Measurements from ENCODE around the gene CAMK1D. TPM values are rescaled to one million over a fixed set of nuclear protein-coding genes. Genes with fewer than 3 reads are reported as not detected.
A peak's percentile ranks its signal among the peaks of the same experiment; 100 is the strongest.

CAMK1D gene
- total and polyA plus RNA-seq, 9 donors = 1.9 to 7.4 (median 3.9) TPM

GRCh38 chr10:12531305-12532220 lies 182.2 kb downstream of the CAMK1D start:
- H3K36me3 ChIP-seq (ENCODE audit: control insufficient read depth, insufficient read depth, low read length) = no peaks in the 10 kb centered on the region
- H3K27ac ChIP-seq (ENCODE audit: low read length) = no peak overlapping the region
- no peaks in the 10 kb centered on the region for H3K27me3 ChIP-seq (ENCODE audit: control insufficient read depth, insufficient read depth, low read length)
- no peak overlapping the region for H3K4me3 ChIP-seq (ENCODE audit: low read length)
- H3K9me3 ChIP-seq (replicated peaks; ENCODE audit: control insufficient read depth, low read depth, low read length) = no peaks in the 10 kb centered on the region
- peak; percentile 40 for DNase-seq
- 59% methylated on average over 8 of the region's 12 CpGs for WGBS (ENCODE audit: insufficient coverage)
- peaks cover 4% of the 10 kb centered on the region for H3K4me1 ChIP-seq (ENCODE audit: control insufficient read depth, insufficient read depth, low read length)

GRCh38 chr10:12533151-12533550 lies 183.8 kb downstream of the CAMK1D start:
- H3K4me1 ChIP-seq (ENCODE audit: control insufficient read depth, insufficient read depth, low read length) = peaks cover 4% of the 10 kb centered on the region
- H3K27me3 ChIP-seq (ENCODE audit: control insufficient read depth, insufficient read depth, low read length) = no peaks in the 10 kb centered on the region
- H3K27ac ChIP-seq (ENCODE audit: low read length) = no peak overlapping the region
- H3K36me3 ChIP-seq (ENCODE audit: control insufficient read depth, insufficient read depth, low read length) = no peaks in the 10 kb centered on the region
- no peak for DNase-seq
- H3K4me3 ChIP-seq (ENCODE audit: low read length) = no peak overlapping the region
- H3K9me3 ChIP-seq (replicated peaks; ENCODE audit: control insufficient read depth, low read depth, low read length) = no peaks in the 10 kb centered on the region
- WGBS (ENCODE audit: insufficient coverage) = no CpG with 5 or more reads among the region's 4 CpGs

- H3K4me3 ChIP-seq (ENCODE audit: low read length) = no peak overlapping the region
- no peak for DNase-seq
- peaks cover 4% of the 10 kb centered on the region for H3K4me1 ChIP-seq (ENCODE audit: control insufficient read depth, insufficient read depth, low read length)
- 100% methylated on average over 1 of the region's 3 CpGs for WGBS (ENCODE audit: insufficient coverage)
- H3K36me3 ChIP-seq (ENCODE audit: control insufficient read depth, insufficient read depth, low read length) = no peaks in the 10 kb centered on the region
- no peaks in the 10 kb centered on the region for H3K9me3 ChIP-seq (replicated peaks; ENCODE audit: control insufficient read depth, low read depth, low read length)
- H3K27ac ChIP-seq (ENCODE audit: low read length) = no peak overlapping the region
- no peaks in the 10 kb centered on the region for H3K27me3 ChIP-seq (ENCODE audit: control insufficient read depth, insufficient read depth, low read length)
These were observed 184.4 kb downstream of the CAMK1D start for GRCh38 chr10:12533723-12534122.

- no peak for DNase-seq
- Histone ChIP-seq H3K9me3 (replicated peaks; ENCODE audit: control insufficient read depth, low read depth, low read length) (no peaks in the 10 kb centered on the region), H3K27me3 (ENCODE audit: control insufficient read depth, insufficient read depth, low read length) (no peaks in the 10 kb centered on the region), H3K27ac (ENCODE audit: low read length) (no peak overlapping the region), H3K4me1 (ENCODE audit: control insufficient read depth, insufficient read depth, low read length) (peaks cover 4% of the 10 kb centered on the region), H3K4me3 (ENCODE audit: low read length) (no peak overlapping the region), H3K36me3 (ENCODE audit: control insufficient read depth, insufficient read depth, low read length) (no peaks in the 10 kb centered on the region)
- 53% methylated on average over 6 of the region's 9 CpGs for WGBS (ENCODE audit: insufficient coverage)
These were observed 185.5 kb downstream of the CAMK1D start for GRCh38 chr10:12534824-12535223.

DNA sequence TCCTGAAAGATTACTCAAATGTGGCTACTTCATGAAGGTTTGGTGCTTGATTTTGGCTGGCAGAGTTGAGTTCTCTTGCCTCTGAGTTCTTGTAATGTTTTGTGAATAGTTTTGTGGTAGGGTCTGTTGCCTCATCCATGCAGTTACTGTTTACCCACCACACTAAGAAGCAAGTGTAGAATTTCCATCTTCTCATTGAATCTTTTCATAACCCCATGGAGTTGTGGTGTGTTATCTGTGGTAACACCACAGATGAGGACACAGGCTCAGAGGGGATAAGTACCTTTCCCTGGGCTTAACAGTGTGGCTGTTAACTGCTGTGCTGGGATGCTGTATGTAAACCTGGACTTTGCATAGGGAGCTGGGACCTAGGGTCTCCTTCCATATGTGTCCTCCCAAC lies 186.3 kb downstream of the CAMK1D start:
- no peaks in the 10 kb centered on the region for H3K9me3 ChIP-seq (replicated peaks; ENCODE audit: control insufficient read depth, low read depth, low read length)
- no peaks in the 10 kb centered on the region for H3K36me3 ChIP-seq (ENCODE audit: control insufficient read depth, insufficient read depth, low read length)
- no peaks in the 10 kb centered on the region for H3K27me3 ChIP-seq (ENCODE audit: control insufficient read depth, insufficient read depth, low read length)
- no peak overlapping the region for H3K4me3 ChIP-seq (ENCODE audit: low read length)
- H3K27ac ChIP-seq (ENCODE audit: low read length) = no peak overlapping the region
- H3K4me1 ChIP-seq (ENCODE audit: control insufficient read depth, insufficient read depth, low read length) = no peaks in the 10 kb centered on the region
- DNase-seq = no peak

DNA sequence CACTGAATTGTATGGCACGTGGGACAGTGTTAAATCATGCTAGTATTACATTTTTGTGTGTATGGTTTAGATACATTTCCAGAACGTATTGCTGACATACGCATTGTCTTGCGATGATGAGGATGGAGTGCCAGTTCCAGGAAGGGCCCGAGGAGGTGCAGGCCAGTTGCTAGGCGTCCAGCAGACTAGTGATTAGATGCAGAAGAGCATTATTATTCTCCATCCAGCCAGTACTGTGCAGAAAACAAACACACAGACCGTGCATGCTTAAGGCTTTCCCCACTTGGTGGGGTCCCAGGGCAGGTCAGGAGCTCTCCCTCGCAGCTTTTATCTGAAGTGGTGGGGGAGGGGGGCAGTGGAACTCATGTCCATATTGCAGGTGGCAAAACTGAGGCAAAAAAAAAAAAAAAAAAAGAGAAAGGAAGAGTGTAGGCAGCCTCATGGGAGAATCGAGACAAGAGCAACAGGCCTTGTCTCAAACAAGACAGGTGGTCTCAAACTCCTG lies 189.2 kb downstream of the CAMK1D start:
- WGBS (ENCODE audit: insufficient coverage) = 65% methylated on average over 4 of the region's 9 CpGs
- DNase-seq = no peak
- Histone ChIP-seq H3K4me1 (ENCODE audit: control insufficient read depth, insufficient read depth, low read length) (no peaks in the 10 kb centered on the region), H3K27me3 (ENCODE audit: control insufficient read depth, insufficient read depth, low read length) (no peaks in the 10 kb centered on the region), H3K27ac (ENCODE audit: low read length) (no peak overlapping the region), H3K36me3 (ENCODE audit: control insufficient read depth, insufficient read depth, low read length) (no peaks in the 10 kb centered on the region), H3K9me3 (replicated peaks; ENCODE audit: control insufficient read depth, low read depth, low read length) (peaks cover under 1% of the 10 kb centered on the region), H3K4me3 (ENCODE audit: low read length) (no peak overlapping the region)

- 60% methylated on average over 5 of the region's 7 CpGs for WGBS (ENCODE audit: insufficient coverage)
- Histone ChIP-seq H3K9me3 (replicated peaks; ENCODE audit: control insufficient read depth, low read depth, low read length) (peaks cover 5% of the 10 kb centered on the region), H3K36me3 (ENCODE audit: control insufficient read depth, insufficient read depth, low read length) (no peaks in the 10 kb centered on the region), H3K4me3 (ENCODE audit: low read length) (no peak overlapping the region), H3K27ac (ENCODE audit: low read length) (no peak overlapping the region), H3K4me1 (ENCODE audit: control insufficient read depth, insufficient read depth, low read length) (no peaks in the 10 kb centered on the region), H3K27me3 (ENCODE audit: control insufficient read depth, insufficient read depth, low read length) (no peaks in the 10 kb centered on the region)
- DNase-seq = no peak
These were observed 190.2 kb downstream of the CAMK1D start for GRCh38 chr10:12539350-12540164.

DNA sequence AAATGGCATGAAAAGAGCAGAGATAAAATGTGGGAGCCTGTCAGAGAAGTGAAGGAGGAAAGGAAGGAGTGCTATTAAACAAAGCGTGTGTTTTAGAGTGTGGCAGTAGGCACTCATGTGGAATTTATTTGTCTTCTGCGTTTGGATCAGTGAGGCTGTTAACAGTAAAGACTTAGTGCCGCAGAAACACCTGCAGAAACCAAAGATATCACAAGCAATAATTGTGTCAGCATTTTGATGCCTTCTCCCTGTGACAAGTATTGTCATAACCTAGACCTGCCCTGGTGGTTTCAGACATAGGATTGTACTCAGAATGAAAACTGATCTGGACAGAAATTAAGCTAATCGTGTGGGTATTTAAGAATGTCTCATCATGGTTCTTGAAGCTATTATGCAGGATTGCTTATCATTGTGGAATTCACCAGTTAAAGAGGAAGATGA lies 191.0 kb downstream of the CAMK1D start:
- H3K4me1 ChIP-seq (ENCODE audit: control insufficient read depth, insufficient read depth, low read length) = no peaks in the 10 kb centered on the region
- H3K27ac ChIP-seq (ENCODE audit: low read length) = no peak overlapping the region
- 63% methylated on average over 1 of the region's 4 CpGs for WGBS (ENCODE audit: insufficient coverage)
- H3K9me3 ChIP-seq (replicated peaks; ENCODE audit: control insufficient read depth, low read depth, low read length) = peaks cover 5% of the 10 kb centered on the region
- no peaks in the 10 kb centered on the region for H3K27me3 ChIP-seq (ENCODE audit: control insufficient read depth, insufficient read depth, low read length)
- no peak overlapping the region for H3K4me3 ChIP-seq (ENCODE audit: low read length)
- H3K36me3 ChIP-seq (ENCODE audit: control insufficient read depth, insufficient read depth, low read length) = no peaks in the 10 kb centered on the region
- DNase-seq = no peak

DNA sequence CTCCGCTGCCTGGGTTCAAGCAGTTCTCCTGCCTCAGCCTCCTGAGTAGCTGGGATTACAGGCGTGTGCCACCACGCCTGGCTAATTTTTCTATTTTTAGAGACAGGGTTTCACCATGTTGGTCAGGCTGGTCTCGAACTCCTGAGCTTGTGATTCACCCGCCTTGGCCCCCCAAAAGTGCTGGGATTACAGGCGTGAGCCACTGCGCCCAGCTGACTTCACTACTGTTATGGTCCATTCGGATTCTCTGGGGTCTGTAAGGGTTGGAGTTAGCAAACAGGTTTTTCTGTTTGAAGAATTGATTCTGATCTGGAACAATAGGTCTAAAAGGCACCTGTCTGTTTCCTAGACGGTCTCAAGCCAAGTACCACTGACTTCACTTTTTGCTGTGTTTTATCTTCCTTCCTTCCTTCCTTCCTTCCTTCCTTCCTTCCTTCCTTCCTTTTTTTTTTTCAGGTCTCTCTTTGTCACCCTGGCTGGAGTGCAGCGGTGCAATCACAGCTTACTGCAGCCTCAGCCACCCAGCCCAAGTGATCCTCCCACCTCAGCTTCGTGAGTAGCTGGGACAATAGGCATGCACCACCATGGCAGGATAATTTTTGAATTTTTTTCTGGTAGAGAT lies 192.2 kb downstream of the CAMK1D start:
- H3K27me3 ChIP-seq (ENCODE audit: control insufficient read depth, insufficient read depth, low read length) = no peaks in the 10 kb centered on the region
- no peaks in the 10 kb centered on the region for H3K4me1 ChIP-seq (ENCODE audit: control insufficient read depth, insufficient read depth, low read length)
- no peaks in the 10 kb centered on the region for H3K36me3 ChIP-seq (ENCODE audit: control insufficient read depth, insufficient read depth, low read length)
- no peak overlapping the region for H3K27ac ChIP-seq (ENCODE audit: low read length)
- peaks cover 5% of the 10 kb centered on the region for H3K9me3 ChIP-seq (replicated peaks; ENCODE audit: control insufficient read depth, low read depth, low read length)
- DNase-seq = no peak
- H3K4me3 ChIP-seq (ENCODE audit: low read length) = no peak overlapping the region
- 88% methylated on average over 8 of the region's 11 CpGs for WGBS (ENCODE audit: insufficient coverage)
